Measurements from ENCODE around the gene ERBB4.

- TF ChIP-seq JUN (IDR thresholded peaks at IDR 0.05) (no peak), ATOH8 (CRISPR knock-in tag; IDR thresholded peaks at IDR 0.05; ENCODE audit: low read depth) (no peak)
Observed at GRCh38 chr2:212030709-212031108, 507.9 kb downstream of the ERBB4 start.
